Measurements from ENCODE around the gene MIPOL1. TPM values are rescaled to one million over a fixed set of nuclear protein-coding genes. Genes with fewer than 3 reads are reported as not detected.

The MIPOL1 gene
- total and polyA plus RNA-seq, 9 of the 15 experiments (the other 6 are each of a cell fraction or from before 2014, with no cell fraction given), result 6.7 to 21.9 (median 12.4) TPM

GRCh38 chr14:37497422-37497821 is 299.7 kb downstream of the MIPOL1 start (continued):
- no peak for TF ChIP-seq ARID4B (CRISPR knock-in tag; IDR thresholded peaks at IDR 0.05)

GRCh38 chr14:37501877-37502276 is 304.1 kb downstream of the MIPOL1 start:
- H3K4me2 ChIP-seq (ENCODE audit: insufficient read depth, low read length), result no peak overlapping the region
- POLR2A ChIA-PET, result no interaction called here
- H3K27ac ChIP-seq (ENCODE audit: extremely low read depth, low read depth, low read length), result no peak overlapping the region
- H4K20me1 ChIP-seq (replicated peaks; ENCODE audit: control insufficient read depth, insufficient read depth, low read length), result no peaks in the 10 kb centered on the region
- no TSS peak for BruUV-seq (replicated peaks)
- CTCF ChIA-PET (ENCODE audit: low intra/inter-chr PET ratio), result no interaction called here
- H3K4me3 ChIP-seq, result no peak overlapping the region
- H2AFZ ChIP-seq (ENCODE audit: low read depth, low read length), result no peak overlapping the region
- no peak for ATAC-seq
- WGBS (ENCODE audit: insufficient coverage, low coverage, missing lambda C conversion rate), result 55% methylated on average over 3 of the region's 5 CpGs
- no peaks in the 10 kb centered on the region for H3K9me1 ChIP-seq (ENCODE audit: control insufficient read depth, insufficient read depth, low read length)
- H3K9me3 ChIP-seq (replicated peaks; ENCODE audit: control insufficient read depth, insufficient read depth, low read depth, low read length), result no peaks in the 10 kb centered on the region
- in situ Hi-C loops (cut with MboI), result no loop called here
- no peaks in the 10 kb centered on the region for H3K4me1 ChIP-seq (replicated peaks in 1 of 2; ENCODE audit: control insufficient read depth in 2 of 2, insufficient read depth in 2 of 2, low read length in 2 of 2)
- H3K27me3 ChIP-seq (ENCODE audit: control insufficient read depth in 2 of 2, insufficient read depth in 2 of 2, low read length in 2 of 2), result no peaks in the 10 kb centered on the region
- H3K9ac ChIP-seq (ENCODE audit: insufficient read depth in 1 of 2, low read depth in 2 of 2, low read length in 2 of 2), result no peak overlapping the region
- intact Hi-C loops (cut with micrococcal nuclease), result no loop called here
- H3K36me3 ChIP-seq (ENCODE audit: control insufficient read depth, insufficient read depth, low read length), result no peaks in the 10 kb centered on the region
- no peak for DNase-seq (ENCODE audit: extremely low read depth in 1 of 4, low spot score in 3 of 4)
- FAIRE-seq, result no peak
- no peaks in the 10 kb centered on the region for H3K79me2 ChIP-seq (ENCODE audit: control insufficient read depth, insufficient read depth, low read length)
- no peak for TF ChIP-seq NFE2L1 (tag; IDR thresholded peaks at IDR 0.05; ENCODE audit: borderline replicate concordance, low read depth)
- no peak for TF ChIP-seq ZBTB12 (CRISPR knock-in tag; IDR thresholded peaks at IDR 0.05)
- no peak for TF ChIP-seq ZNF280A (IDR thresholded peaks at IDR 0.05; ENCODE audit: low read depth, partially characterized antibody)
- TF ChIP-seq GABPB1 (CRISPR knock-in tag; IDR thresholded peaks at IDR 0.05), result no peak
- TF ChIP-seq HBP1 (CRISPR knock-in tag; IDR thresholded peaks at IDR 0.05), result no peak
- no peak for TF ChIP-seq CHD4 (IDR thresholded peaks at IDR 0.05; ENCODE audit: insufficient read depth, insufficient replicate concordance, low read depth, low read length, poor library complexity, severe bottlenecking)
- no peak for TF ChIP-seq PCBP1 (IDR thresholded peaks at IDR 0.05; ENCODE audit: low read depth, low read length, poor library complexity, severe bottlenecking)
- no peak for TF ChIP-seq E2F6 (IDR thresholded peaks at IDR 0.05; ENCODE audit: borderline replicate concordance in 1 of 2, extremely low read depth in 1 of 2, insufficient read depth in 1 of 2, insufficient read length in 1 of 2, low read depth in 1 of 2, low read length in 1 of 2, poor library complexity in 1 of 2, severe bottlenecking in 1 of 2)

Measured in K562 (cell line).